ENCODE results near the gene ZNF277. TPM values are rescaled to one million over a fixed set of nuclear protein-coding genes. Genes with fewer than 3 reads are reported as not detected.

ZNF277 gene
- total and polyA plus RNA-seq, 8 donors: 13.6 to 25.3 (median 19.6) TPM

DNA sequence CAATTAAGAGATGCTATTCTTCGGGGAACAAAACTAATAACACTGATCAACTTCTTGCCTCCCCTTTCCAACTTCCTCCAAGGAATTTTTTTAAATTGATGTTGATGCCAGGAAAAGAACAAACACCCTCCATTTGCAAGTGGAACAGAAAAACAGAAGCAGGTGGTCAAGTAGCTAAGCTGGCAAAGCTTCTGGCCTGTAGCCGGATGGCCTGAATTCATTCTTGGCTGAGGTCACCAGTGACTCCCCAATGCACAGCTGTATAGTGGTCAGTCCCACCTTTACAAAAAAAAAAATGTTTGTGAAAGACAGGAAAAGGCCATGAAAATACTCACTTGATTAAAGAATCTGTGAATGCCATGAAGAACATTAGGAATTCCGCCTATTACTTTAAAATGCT lies 39.3 kb upstream of the ZNF277 start:
- FAIRE-seq: no peak
- no peaks in the 10 kb centered on the region for H3K36me3 ChIP-seq
- H3K9me3 ChIP-seq: no peaks in the 10 kb centered on the region
- peaks cover 0 to under 1% (median 0%) of the 10 kb centered on the region in 3 donors for H3K4me1 ChIP-seq
- DNase-seq: no peak
- no peak overlapping the region for H3K27ac ChIP-seq
- TF ChIP-seq, protein P1, sequence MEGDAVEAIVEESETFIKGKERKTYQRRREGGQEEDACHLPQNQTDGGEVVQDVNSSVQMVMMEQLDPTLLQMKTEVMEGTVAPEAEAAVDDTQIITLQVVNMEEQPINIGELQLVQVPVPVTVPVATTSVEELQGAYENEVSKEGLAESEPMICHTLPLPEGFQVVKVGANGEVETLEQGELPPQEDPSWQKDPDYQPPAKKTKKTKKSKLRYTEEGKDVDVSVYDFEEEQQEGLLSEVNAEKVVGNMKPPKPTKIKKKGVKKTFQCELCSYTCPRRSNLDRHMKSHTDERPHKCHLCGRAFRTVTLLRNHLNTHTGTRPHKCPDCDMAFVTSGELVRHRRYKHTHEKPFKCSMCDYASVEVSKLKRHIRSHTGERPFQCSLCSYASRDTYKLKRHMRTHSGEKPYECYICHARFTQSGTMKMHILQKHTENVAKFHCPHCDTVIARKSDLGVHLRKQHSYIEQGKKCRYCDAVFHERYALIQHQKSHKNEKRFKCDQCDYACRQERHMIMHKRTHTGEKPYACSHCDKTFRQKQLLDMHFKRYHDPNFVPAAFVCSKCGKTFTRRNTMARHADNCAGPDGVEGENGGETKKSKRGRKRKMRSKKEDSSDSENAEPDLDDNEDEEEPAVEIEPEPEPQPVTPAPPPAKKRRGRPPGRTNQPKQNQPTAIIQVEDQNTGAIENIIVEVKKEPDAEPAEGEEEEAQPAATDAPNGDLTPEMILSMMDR (IDR thresholded peaks at IDR 0.05): no peak
- no peak overlapping the region for H3K4me3 ChIP-seq
- intact Hi-C loops (cut with DNase I): no loop called here
- 86 to 90% methylated on average over 3 of the region's 3 CpGs for WGBS, 2 donors
- ATAC-seq: no peak
- H3K27me3 ChIP-seq: no peaks in the 10 kb centered on the region

DNA sequence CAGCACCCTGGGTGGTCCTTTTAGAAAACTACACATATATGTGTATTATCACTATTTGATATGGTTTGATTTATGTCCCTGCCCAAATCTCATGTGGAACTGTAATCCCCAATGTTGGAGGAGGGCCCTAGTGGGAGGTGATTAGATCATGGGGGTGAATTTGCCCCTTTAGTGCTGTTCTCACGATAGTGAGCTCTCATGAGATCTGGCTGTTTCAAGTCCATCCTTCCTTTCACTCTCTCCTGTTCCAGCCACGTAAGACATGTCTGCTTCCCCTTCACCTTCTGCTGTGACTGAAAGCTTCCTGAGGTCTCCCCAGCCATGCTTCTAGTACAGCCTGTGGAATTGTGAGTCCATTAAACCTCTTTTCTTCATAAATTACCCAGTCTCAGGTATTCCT lies 37.6 kb upstream of the ZNF277 start:
- no peak overlapping the region for H3K27ac ChIP-seq
- 92 to 95% methylated on average over 2 of the region's 2 CpGs for WGBS, 2 donors
- no peak for FAIRE-seq

DNA sequence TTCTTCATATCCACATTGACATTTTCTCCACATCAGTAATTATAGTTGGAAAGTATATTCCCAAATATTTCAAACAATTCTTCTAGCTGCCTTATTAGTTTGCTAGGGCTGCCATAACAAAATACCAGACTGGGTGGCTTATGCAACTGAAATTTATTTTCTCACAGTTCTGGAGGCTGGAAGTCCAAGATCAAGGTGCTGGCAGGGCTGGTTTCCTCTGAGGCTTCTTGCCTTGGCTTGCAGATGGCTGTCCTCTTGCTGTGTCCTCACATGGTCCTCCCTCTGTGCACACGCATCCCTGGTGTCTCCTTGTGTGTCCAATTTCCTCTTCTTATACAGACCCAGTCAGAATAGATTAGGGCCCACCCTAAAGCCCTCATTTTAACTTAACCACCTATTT lies 34.8 kb upstream of the ZNF277 start:
- no peak for DNase-seq
- H3K27me3 ChIP-seq: no peaks in the 10 kb centered on the region
- intact Hi-C loops (cut with DNase I): no loop called here
- no peaks in the 10 kb centered on the region for H3K4me1 ChIP-seq
- H3K9me3 ChIP-seq: no peaks in the 10 kb centered on the region
- 94 to 100% methylated on average over 1 of the region's 1 CpG for WGBS, 2 donors
- no peak for FAIRE-seq
- H3K27ac ChIP-seq: no peak overlapping the region
- TF ChIP-seq, protein P1 (IDR thresholded peaks at IDR 0.05): no peak
- H3K36me3 ChIP-seq: no peaks in the 10 kb centered on the region
- H3K4me3 ChIP-seq: no peak overlapping the region
- ATAC-seq: no peak

More for the DNA sequence above, 37.6 kb upstream of the ZNF277 start:
- H3K4me1 ChIP-seq: no peaks in the 10 kb centered on the region
- no peak overlapping the region for H3K4me3 ChIP-seq
- no peaks in the 10 kb centered on the region for H3K9me3 ChIP-seq
- H3K36me3 ChIP-seq: no peaks in the 10 kb centered on the region
- ATAC-seq: no peak
- TF ChIP-seq, protein P1 (IDR thresholded peaks at IDR 0.05): no peak
- intact Hi-C loops (cut with DNase I): no loop called here
- no peaks in the 10 kb centered on the region for H3K27me3 ChIP-seq
- no peak for DNase-seq

DNA sequence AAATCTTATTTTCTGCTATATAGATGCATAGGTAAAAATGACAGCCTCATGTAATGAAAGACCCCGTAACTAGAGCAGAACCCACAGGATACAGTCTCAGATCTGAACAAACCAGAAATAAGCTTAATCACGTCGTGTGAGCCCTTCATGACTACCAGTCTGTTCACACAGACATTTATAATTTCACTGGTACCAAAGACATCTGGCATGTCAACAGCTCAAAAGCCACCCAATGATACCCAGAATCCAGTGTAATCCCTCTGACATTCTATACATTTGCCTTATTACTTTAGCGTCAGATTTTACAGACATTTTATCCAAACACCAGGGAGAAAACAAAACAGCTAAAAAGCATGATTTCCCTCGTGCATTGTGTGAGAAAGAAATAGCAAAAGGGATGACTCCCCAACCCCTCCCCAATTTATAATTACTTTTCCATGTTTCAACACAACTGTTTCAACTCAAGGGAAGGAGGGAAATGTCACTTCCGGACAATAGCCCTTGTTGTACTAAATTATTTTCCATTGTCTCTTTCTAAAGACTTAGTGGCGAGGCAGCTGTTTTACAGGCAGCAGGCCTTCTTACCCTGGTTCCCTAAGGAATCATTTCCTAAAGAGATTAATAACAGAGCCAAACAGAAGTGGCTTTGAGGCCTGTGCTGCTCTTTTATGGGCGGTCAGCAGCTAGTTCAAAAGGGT lies 33.5 kb upstream of the ZNF277 start:
- no peaks in the 10 kb centered on the region for H3K4me1 ChIP-seq
- H3K9me3 ChIP-seq: no peaks in the 10 kb centered on the region
- DNase-seq (no peak), FAIRE-seq (no peak), ATAC-seq (no peak)
- H3K36me3 ChIP-seq: no peaks in the 10 kb centered on the region
- no peak overlapping the region for H3K4me3 ChIP-seq
- H3K27me3 ChIP-seq: no peaks in the 10 kb centered on the region
- 86 to 89% methylated on average over 8 of the region's 8 CpGs for WGBS, 2 donors
- TF ChIP-seq, protein P1 (IDR thresholded peaks at IDR 0.05): no peak
- intact Hi-C loops (cut with DNase I): no loop called here
- H3K27ac ChIP-seq: no peak overlapping the region

DNA sequence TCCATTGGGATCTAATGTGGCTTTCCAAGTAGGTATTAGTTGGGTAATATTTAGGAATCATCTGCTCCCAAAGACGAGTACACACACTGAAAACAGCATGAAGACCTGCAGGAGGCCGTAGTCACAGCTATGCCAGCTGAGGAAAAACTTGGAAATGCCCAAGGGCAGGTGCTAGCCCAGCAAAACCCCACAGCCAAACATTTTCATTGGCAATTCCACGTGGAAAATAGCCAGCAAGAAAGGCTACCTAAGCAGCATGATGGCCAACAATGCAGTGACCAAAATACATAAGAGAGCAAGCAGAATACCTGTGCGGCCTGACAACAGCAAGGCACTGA lies 33.0 kb upstream of the ZNF277 start:
- Histone ChIP-seq H3K27ac (no peak overlapping the region), H3K36me3 (no peaks in the 10 kb centered on the region), H3K4me3 (no peak overlapping the region), H3K4me1 (no peaks in the 10 kb centered on the region), H3K9me3 (no peaks in the 10 kb centered on the region), H3K27me3 (no peaks in the 10 kb centered on the region)
- intact Hi-C loops (cut with DNase I): no loop called here
- no peak for FAIRE-seq
- 79 to 89% methylated on average over 4 of the region's 4 CpGs for WGBS, 2 donors
- no peak for ATAC-seq
- DNase-seq: no peak
- TF ChIP-seq, protein P1 (IDR thresholded peaks at IDR 0.05): no peak
